GM12878 (cell line): ENCODE measurements around the gene CITED1. TPM values are rescaled to one million over a fixed set of nuclear protein-coding genes. Genes with fewer than 3 reads are reported as not detected.
A peak's percentile ranks its signal among the peaks of the same experiment; 100 is the strongest.

Source experiments
- ATAC-seq: fragments of 200-7000 bp; cut with Tn5 transposase; 3 replicates; pipeline ENCODE4 v1.9.1; 2020; ENCODE audit warnings: mild to moderate bottlenecking, moderate library complexity
- BruUV-seq: library from RNA; stranded (reverse); fragments of 400-500 nt; replicated peaks from 2 replicates; lab custom pipeline; 2021; lab: Mats Ljungman, UMichigan
- CTCF ChIA-PET: fragments of 300-600 bp; sonication (Branson Sonifier 250); formaldehyde crosslinking; extraction: SDS; loops from one replicate; lab custom pipeline; 2021; ENCODE audit warnings: inconsistent platforms; lab: Yijun Ruan, JAX
- POLR2A ChIA-PET: fragments of 350-600 bp; formaldehyde crosslinking; extraction: SDS; loops from one replicate; lab custom pipeline; 2021; ENCODE audit warnings: inconsistent platforms; lab: Charles Lee
- RAD21 ChIA-PET: fragments of 300-600 bp; sonication (Branson Sonifier 250); formaldehyde crosslinking; loops from one replicate; lab custom pipeline; 2023; ENCODE audit warnings: antibody characterized with exemption; ENCODE audit not compliant: unreplicated experiment; lab: Charles Lee
- SMC1A ChIA-PET: fragments of 300-600 bp; sonication (Branson Sonifier 250); formaldehyde crosslinking; loops from one replicate; lab custom pipeline; 2023; ENCODE audit not compliant: unreplicated experiment, uncharacterized antibody; lab: Charles Lee
- DNase-seq: peaks from one replicate; pipeline ENCODE4 v3.0.0-alpha.2; 2011; ENCODE audit warnings: low read depth, low spot score
- FAIRE-seq: peaks from 3 replicates; lab custom pipeline; 2011; peaks lifted over from hg19 to GRCh38; lab: Jason Lieb, UNC
- H2AFZ ChIP-seq: 2 replicates; pipeline ENCODE4 v1.6.0; 2011; ENCODE audit warnings: low read depth, low read length, control low read depth; ENCODE audit not compliant: control insufficient read depth
- H3K27ac ChIP-seq: 2 replicates; pipeline ENCODE4 v1.5.1; 2011; ENCODE audit warnings: control low read depth; ENCODE audit not compliant: control insufficient read depth, insufficient read depth
- H3K27me3 ChIP-seq, 2 experiments: replicated peaks in 1 of 2; 2 replicates each; pipeline versions ENCODE4 v1.6.0 to v1.6.1; 2011; ENCODE audit warnings: low read length in 1 of 2; ENCODE audit not compliant: control insufficient read depth in 2 of 2, insufficient read depth in 2 of 2
- H3K36me3 ChIP-seq, 2 experiments: 2 replicates each; pipeline ENCODE4 v1.5.1; 2011; ENCODE audit warnings: low read length in 1 of 2; ENCODE audit not compliant: control insufficient read depth in 2 of 2, insufficient read depth in 2 of 2
- H3K4me1 ChIP-seq: 2 replicates; pipeline ENCODE4 v1.6.1; 2011; ENCODE audit warnings: mild to moderate bottlenecking, low read length, moderate library complexity, mixed read lengths; ENCODE audit not compliant: control insufficient read depth, insufficient read depth
- H3K4me2 ChIP-seq: 2 replicates; pipeline ENCODE4 v1.6.0; 2011; ENCODE audit warnings: control low read depth; ENCODE audit not compliant: control insufficient read depth, insufficient read depth
- H3K4me3 ChIP-seq: fragments of 200-600 bp; sonication (generic); 2 replicates; pipeline ENCODE4 v1.5.1; 2016
- H3K79me2 ChIP-seq: 2 replicates; pipeline ENCODE4 v1.6.0; 2011; ENCODE audit warnings: low read length; ENCODE audit not compliant: control insufficient read depth, insufficient read depth
- H3K9ac ChIP-seq: 2 replicates; pipeline ENCODE4 v1.8.0; 2011; ENCODE audit warnings: low read length, control low read depth, mixed read lengths; ENCODE audit not compliant: control insufficient read depth, insufficient read depth
- H3K9me3 ChIP-seq: replicated peaks from 3 replicates; pipeline ENCODE4 v1.5.1; 2011; ENCODE audit warnings: mild to moderate bottlenecking, low read length; ENCODE audit not compliant: control insufficient read depth, insufficient read depth
- H4K20me1 ChIP-seq: 2 replicates; pipeline ENCODE4 v1.6.0; 2011; ENCODE audit not compliant: control insufficient read depth, insufficient read depth
- BRCA1 ChIP-seq: IDR thresholded peaks from 2 replicates; pipeline ENCODE4 v1.6.1; 2011; ENCODE audit warnings: low read depth, low read length, improper control_type of control experiment
- CBX5 ChIP-seq: sonication (generic); IDR thresholded peaks from 2 replicates; pipeline ENCODE4 v1.6.1; 2016; ENCODE audit warnings: low read depth, moderate library complexity, mild to moderate bottlenecking, inconsistent platforms
- EP300 ChIP-seq, 2 experiments: fragments of 150-350 bp in 1 of 2; IDR thresholded peaks; 2 replicates each; pipeline ENCODE4 v1.6.1; 2011 to 2012; ENCODE audit warnings: low read depth in 2 of 2, low read length in 2 of 2, borderline replicate concordance in 1 of 2, improper control_type of control experiment in 1 of 2, inconsistent platforms in 1 of 2; ENCODE audit not compliant: control insufficient read depth in 1 of 2
- MXI1 ChIP-seq: fragments of 150-350 bp; IDR thresholded peaks from 2 replicates; pipeline ENCODE4 v1.6.1; 2011; ENCODE audit warnings: low read depth, mild to moderate bottlenecking, inconsistent platforms, low read length, improper control_type of control experiment
- NFYA ChIP-seq: IDR thresholded peaks from 2 replicates; pipeline ENCODE4 v1.6.1; 2011; ENCODE audit warnings: low read depth, mild to moderate bottlenecking, low read length, improper control_type of control experiment, borderline replicate concordance
- SIX5 ChIP-seq: IDR thresholded peaks from 2 replicates; pipeline ENCODE4 v1.6.1; 2011; ENCODE audit warnings: mild to moderate bottlenecking, low read depth, low read length, moderate library complexity; ENCODE audit not compliant: severe bottlenecking
- SKIL ChIP-seq: fragments of 450-650 bp; IDR thresholded peaks from 2 replicates; pipeline ENCODE4 v1.6.1; 2017; ENCODE audit warnings: mild to moderate bottlenecking, low read depth, inconsistent platforms; ENCODE audit not compliant: poor library complexity, severe bottlenecking
- SP1 ChIP-seq: IDR thresholded peaks from one replicate; pipeline ENCODE4 v1.6.1; 2011; ENCODE audit warnings: low read depth, low read length
- WGBS: methylation state at CpG from one replicate; pipeline ENCODE4 v1.1.6; 2016; ENCODE audit warnings: low lambda C conversion rate; ENCODE audit not compliant: insufficient replicate concordance, insufficient coverage; ENCODE audit errors: missing lambda C conversion rate; 5-methylcytosine and 5-hydroxymethylcytosine counted together
- in situ Hi-C: fragments of 300-500 bp; cut with MboI; formaldehyde crosslinking; loops from 9 replicates; pipeline ENCODE4 v1.14.3; 2018; ENCODE audit warnings: mixed read lengths
- intact Hi-C: fragments of 100-400 bp; cut with micrococcal nuclease; formaldehyde crosslinking; loops from one replicate; pipeline ENCODE4 v1.14.2; 2022; ENCODE audit not compliant: unreplicated experiment
- polyA plus RNA-seq, 11 experiments: library from polyadenylated mRNA; depleted of rRNA in 4 of 11; unstranded in 6 of 11; stranded (reverse) in 5 of 11; fragments of >200 nt; fragmentation: Nextera tagmentation in 4 of 11; fragmentation: Illumina TruSeq in 1 of 11; extraction: Ambion mirVana in 4 of 11; extraction: Trizol in 1 of 11; gene quantifications; 1 replicate in 1 of 11; 2 replicates in 10 of 11; pipeline versions ENCODE4 v1.2.1 to v1.2.3, GENCODE V29; 2011 to 2016; ENCODE audit warnings: inconsistent platforms in 2 of 11, missing spikeins in 2 of 11, low read depth in 1 of 11
- total RNA-seq, 4 experiments: library from RNA; depleted of rRNA in 3 of 4; stranded (reverse); fragments of >200 nt in 3 of 4; fragmentation: Illumina TruSeq in 1 of 4; extraction: Trizol in 1 of 4; gene quantifications; 2 replicates each; pipeline versions ENCODE4 v1.2.1 to v1.2.3, GENCODE V29; 2013 to 2021

Gene CITED1
- total and polyA plus RNA-seq, 10 of the 15 experiments (the other 5 are each of a cell fraction or from before 2014, with no cell fraction given) = 0.56 TPM; not detected in 9

DNA sequence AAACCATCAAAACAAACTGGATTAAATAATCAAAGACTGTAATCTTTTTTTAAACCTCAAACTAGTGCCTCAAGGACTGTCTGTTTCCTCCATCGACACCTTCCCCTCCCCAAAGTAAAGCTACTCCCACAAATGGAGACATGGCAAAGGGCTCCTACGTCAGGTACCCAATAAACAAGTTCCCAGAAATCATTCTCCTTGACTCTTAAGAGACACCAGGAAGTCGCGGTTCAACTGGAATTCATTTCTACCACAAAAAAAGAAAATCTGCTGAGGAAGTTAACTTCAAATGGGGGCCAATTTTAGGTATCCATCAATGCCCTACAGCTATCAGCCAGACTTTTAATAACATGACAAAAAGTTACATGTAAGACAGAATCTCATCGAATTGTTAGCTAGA is 31.2 kb downstream of the CITED1 start:
- 60% methylated on average over 5 of the region's 5 CpGs for WGBS
- TF ChIP-seq EP300 (IDR thresholded peaks at IDR 0.05; ENCODE audit: borderline replicate concordance in 1 of 2, control insufficient read depth in 1 of 2, low read depth in 2 of 2, low read length in 2 of 2) (no peak), MXI1 (no peak), BRCA1 (no peak), SP1 (no peak), NFYA (no peak), SIX5 (no peak), CBX5 (no peak), SKIL (no peak)
- no peak overlapping the region for H2AFZ ChIP-seq
- H3K9ac ChIP-seq = peak overlapping the region; percentile 99; the same call in 1 of the 2 replicates
- no peak for DNase-seq
- peaks cover 0 to 2% of the 10 kb centered on the region in 2 experiments; a peak in 2 of 4 replicates for H3K27me3 ChIP-seq
- no peak for FAIRE-seq
- H3K9me3 ChIP-seq = no peaks in the 10 kb centered on the region
- peak overlapping the region; percentile 68 for H3K4me2 ChIP-seq
- RAD21 ChIA-PET = interaction anchor here (0.8 to 1.0 kb wide), 2 partner anchors 36 to 265 kb away, joined by 3 to 4 read pairs; partner anchors contain the start of gene ERCC6L
- in situ Hi-C loops = loop anchor here (10.0 kb wide), 1 partner anchor 1580 kb away; the partner anchor contains the start of gene XIST
- H3K27ac ChIP-seq = no peak overlapping the region
- H3K36me3 ChIP-seq = peaks cover 24 to 50% of the 10 kb centered on the region in 2 experiments
- intact Hi-C loops = no loop called here
- BruUV-seq = no TSS peak
- peak overlapping the region; percentile 83 for H3K4me3 ChIP-seq
- H3K79me2 ChIP-seq = peaks cover 44% of the 10 kb centered on the region
- SMC1A ChIA-PET = interaction anchor here (0.6 to 2.8 kb wide), 3 partner anchors 17 to 31 kb away, joined by 3 to 9 read pairs (median 3); no protein-coding TSS in a partner anchor
- ATAC-seq = no peak
- H3K4me1 ChIP-seq = peaks cover 4% of the 10 kb centered on the region; the same call in 1 of the 2 replicates
- POLR2A ChIA-PET = no interaction called here
- peaks cover 3% of the 10 kb centered on the region; the same call in 1 of the 2 replicates for H4K20me1 ChIP-seq
- CTCF ChIA-PET = interaction anchor here (1.0 to 4.4 kb wide), 2 partner anchors 28 to 280 kb away, joined by 4 to 32 read pairs; no protein-coding TSS in a partner anchor
